T-helper 22 cell (primary cell): ENCODE results near the gene CCKAR.

Source experiments
- DNase-seq: peaks from one replicate; pipeline ENCODE4 v3.0.0-alpha.2; 2020; ENCODE audit warnings: low read depth

The CCKAR gene

DNA sequence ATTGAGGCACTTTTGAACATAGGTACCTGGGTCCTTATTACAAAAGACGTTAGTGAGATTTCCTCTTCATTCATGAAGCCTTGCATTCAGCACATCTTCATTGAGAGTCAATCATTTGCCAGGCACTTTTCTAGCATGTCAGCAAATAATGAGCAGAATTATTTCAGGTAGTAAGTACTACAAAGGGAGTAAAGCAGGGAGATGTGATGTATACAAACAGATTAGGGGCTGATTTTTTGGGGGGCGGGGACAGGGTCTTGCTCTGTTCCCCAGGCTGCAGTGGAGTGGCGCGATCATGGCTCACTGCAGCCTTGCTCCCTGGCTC is 638 bp upstream of the CCKAR start:
- DNase-seq, result no peak

GRCh38 chr4:26489101-26489985 is 941 bp downstream of the CCKAR start:
- no peak for DNase-seq

GRCh38 chr4:26485684-26486083 is 4.6 kb downstream of the CCKAR start:
- no peak for DNase-seq

DNA sequence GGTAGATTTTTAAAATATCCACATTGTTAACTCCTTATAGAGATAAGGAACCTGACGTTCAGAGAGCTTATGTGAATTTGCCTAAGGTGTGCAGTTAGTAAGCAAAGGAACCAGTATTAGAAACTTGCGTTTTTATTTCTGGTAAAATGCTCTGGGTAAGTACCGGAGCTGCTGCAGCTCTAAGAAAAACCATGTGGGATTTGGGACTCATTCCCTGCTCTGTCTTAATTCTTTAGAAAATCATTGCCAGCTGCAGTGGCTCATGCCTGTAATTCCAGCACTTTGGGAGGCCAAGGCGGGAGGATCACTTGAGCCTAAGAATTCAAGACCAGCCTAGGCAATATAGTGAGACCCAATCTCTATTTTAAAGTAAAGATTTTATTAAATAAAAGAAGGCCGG is 5.8 kb downstream of the CCKAR start:
- no peak for DNase-seq

- DNase-seq, result no peak
These were observed 6.2 kb downstream of the CCKAR start for GRCh38 chr4:26484032-26484515.

GRCh38 chr4:26482508-26483462 is 7.5 kb downstream of the CCKAR start:
- DNase-seq, result no peak

GRCh38 chr4:26478330-26478729 is 12.0 kb downstream of the CCKAR start:
- DNase-seq, result no peak

GRCh38 chr4:26476545-26476944 is 13.7 kb downstream of the CCKAR start:
- no peak for DNase-seq

- no peak for DNase-seq
These were observed 14.6 kb downstream of the CCKAR start for GRCh38 chr4:26475716-26476115.

- no peak for DNase-seq
These were observed 15.7 kb downstream of the CCKAR start for GRCh38 chr4:26474551-26474950.

DNA sequence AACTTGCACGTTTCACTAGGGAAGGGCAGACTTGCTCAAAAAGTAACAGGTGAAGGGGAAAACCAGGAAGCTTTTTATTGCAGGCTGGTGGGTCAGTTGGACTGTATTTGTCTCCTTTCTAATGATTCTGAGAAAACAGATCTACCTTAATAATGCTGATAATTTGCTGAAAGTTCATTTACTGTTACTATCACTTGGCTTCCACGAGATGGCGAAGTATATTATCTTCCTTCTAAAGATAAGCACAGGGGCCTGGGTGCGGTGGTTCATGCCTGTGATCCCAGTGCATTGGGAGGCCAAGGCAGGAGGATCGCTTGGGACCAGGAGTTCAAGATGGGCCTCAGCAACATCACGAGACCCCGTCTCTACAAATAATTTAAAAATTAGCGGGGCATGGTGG is 16.4 kb downstream of the CCKAR start:
- no peak for DNase-seq

DNA sequence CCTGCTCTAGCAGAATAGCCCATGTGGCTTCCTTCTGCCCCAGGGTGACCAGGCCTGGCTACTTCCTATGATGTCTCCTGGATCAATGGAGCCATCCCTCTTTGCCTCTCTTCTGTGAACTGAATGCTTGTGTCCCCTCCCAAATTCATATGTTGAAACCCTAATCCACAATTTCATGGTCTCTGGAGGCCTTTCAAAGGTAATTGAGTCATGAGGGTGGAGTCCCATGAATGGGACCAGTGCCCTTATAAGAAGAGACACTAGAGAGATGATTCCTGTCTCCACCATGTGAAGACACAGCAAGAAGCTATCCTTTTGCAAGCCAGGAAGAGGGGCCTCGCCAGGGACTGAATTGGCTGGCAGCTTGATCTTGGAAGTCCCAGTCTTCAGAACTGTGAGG is 18.4 kb downstream of the CCKAR start:
- no peak for DNase-seq

DNA sequence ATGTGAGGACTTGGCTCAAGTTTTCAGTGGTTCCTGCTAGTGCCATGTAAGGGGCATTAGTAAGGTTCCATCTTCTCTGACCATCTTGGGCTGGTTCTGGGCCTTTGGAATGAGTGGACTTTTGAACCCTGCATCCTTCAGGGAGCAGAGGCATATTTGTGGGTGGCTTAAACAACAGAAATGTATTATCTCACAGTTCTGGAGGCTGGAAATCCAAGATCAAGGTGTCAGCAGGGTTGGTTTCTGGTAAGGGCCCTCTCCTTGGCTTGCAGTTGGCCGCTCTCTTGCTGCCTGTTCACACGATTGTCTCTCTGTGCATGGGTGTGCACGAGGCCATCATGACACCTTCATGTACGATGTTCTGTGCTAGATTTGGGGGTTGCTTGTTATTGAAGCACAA is 21.3 kb downstream of the CCKAR start:
- DNase-seq, result no peak

DNA sequence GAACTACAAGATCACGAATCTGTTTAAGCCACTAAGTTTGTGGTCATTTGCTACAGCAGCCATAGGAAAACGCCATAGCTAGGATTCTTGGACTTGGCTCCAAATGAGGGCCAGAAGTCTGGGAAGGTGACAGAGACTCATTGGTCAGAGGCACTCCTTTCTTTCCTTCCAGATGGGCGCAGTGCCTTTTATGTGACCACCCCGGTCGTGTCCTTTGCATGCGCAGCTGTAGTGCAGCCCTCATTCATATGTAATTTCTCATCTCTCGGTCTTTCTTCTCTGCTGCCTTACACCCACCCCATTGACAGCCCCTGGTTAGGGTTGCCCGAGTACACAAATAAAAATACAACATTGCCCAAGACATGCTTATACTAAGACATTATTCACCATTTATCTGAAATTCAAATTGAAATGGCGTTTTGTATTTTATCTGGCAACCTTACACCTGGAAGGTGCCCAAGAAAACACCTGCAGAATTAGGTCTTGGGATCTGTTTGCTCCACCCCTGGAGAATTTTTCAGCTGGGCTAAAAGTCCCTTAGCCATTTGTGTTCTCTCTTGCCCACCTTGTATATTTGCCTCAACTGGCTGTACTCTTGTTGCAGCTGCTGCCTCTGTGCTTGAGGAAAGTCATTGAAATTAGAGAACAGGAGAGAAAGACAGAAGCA is 21.9 kb downstream of the CCKAR start:
- no peak for DNase-seq

GRCh38 chr4:26467724-26468123 is 22.6 kb downstream of the CCKAR start:
- DNase-seq, result no peak

GRCh38 chr4:26466578-26467270 is 23.6 kb downstream of the CCKAR start:
- DNase-seq, result no peak

DNA sequence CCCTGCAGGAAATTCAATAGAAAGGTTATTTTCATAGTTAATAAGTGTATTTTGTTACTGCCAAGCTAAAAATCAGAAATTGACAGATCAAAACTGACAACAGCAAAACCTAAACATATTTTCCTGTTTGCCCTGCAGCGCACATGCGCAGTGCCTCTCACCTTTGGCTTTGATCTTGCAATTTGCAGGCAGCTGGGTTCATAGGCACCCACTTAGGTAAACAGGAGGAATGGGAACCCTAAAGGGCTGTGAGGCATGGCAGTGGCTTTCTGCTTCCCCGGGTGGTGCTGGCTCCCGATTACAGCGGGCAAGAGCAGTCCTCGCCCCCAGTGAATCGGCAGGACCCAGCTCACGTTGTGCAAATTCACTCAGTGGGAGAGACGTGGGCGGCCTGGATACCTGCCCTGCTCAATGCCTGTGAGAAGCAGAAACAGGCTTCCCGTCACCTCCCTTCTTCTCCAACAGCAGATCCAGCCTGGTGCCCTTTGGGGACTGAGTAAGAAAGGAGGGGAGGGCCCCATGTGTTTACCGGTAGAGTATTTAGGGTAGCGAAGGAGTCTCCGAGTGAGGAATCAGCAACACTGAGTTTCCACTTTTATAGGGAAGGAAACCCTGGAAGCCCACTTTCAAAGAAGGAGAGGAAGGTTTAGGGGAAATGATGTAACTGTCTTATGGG is 25.7 kb downstream of the CCKAR start:
- DNase-seq, result no peak

- DNase-seq, result no peak
These were observed 26.9 kb downstream of the CCKAR start for GRCh38 chr4:26463386-26463785.

- no peak for DNase-seq
These were observed 27.4 kb downstream of the CCKAR start for GRCh38 chr4:26462874-26463273.

DNA sequence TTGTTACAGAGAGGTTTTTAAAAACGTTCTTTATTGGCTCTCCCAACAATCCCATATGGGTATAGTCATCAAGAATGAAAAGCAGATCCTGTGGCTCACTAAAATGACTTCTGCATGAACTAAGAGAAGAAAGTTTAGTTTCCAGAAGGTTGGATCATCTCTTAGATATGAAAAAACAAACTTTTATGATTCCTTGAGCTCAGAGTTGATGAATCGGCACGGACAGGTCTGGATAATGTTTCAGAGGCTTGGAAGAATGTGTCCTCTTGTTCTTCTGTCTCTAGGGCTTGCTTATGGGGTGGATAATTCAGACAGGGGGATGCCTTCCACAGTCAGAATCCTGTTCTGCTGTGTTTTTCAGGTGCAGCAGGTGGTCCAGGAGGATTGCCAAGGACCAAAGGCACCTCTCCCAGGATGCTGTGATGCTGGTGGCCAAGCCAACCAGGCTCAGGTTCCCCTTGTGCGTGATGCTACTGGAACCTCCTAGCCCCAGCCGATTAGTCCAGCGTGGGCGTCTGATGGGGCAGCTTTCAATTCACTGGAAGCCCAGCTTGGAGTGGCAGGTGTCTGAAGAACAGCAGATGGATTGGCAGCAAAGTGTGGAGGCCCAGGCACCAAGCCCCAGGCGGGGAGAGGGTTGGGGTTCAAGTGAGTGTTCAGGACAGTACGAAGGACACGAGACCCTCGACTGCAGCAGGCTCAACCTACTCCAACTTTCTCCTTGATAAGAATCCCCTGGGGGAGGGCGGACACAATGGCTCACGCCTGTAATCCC is 30.3 kb downstream of the CCKAR start:
- no peak for DNase-seq
